SK-N-SH (cell line): Measurements from ENCODE around the gene TMEM63B. TPM values are rescaled to one million over a fixed set of nuclear protein-coding genes. Genes with fewer than 3 reads are reported as not detected.

Experiments used
- CTCF ChIA-PET: fragments of 300-600, 350-600 bp; formaldehyde crosslinking; extraction: SDS; loops from one replicate; lab custom pipeline; 2021; lab: Yijun Ruan, JAX
- POLR2A ChIA-PET: fragments of 350-600 bp; sonication (Branson Sonifier 250); formaldehyde crosslinking; extraction: SDS; loops from one replicate; lab custom pipeline; 2020; ENCODE audit warnings: antibody characterized with exemption, inconsistent platforms; lab: Yijun Ruan, JAX
- DNase-seq: peaks from one replicate; pipeline ENCODE4 v3.0.0; 2012
- H2AFZ ChIP-seq: fragments of 200-600 bp; sonication (generic); 2 replicates; pipeline ENCODE4 v1.8.1; 2016; ENCODE audit warnings: antibody characterized with exemption, mild to moderate bottlenecking, low read depth
- H3F3A ChIP-seq: fragments of 200-600 bp; sonication (generic); replicated peaks from 2 replicates; pipeline ENCODE3; 2016; ENCODE audit warnings: antibody characterized with exemption, mild to moderate bottlenecking; ENCODE audit not compliant: insufficient read depth
- H3K27ac ChIP-seq, 2 experiments: fragments of 200-500 bp in 1 of 2; fragments of 200-600 bp in 1 of 2; sonication (Bioruptor generic) in 1 of 2; sonication (generic), shearing (Covaris generic) in 1 of 2; 2 replicates each; pipeline versions ENCODE4 v1.5.1 to v1.6.1; 2014 to 2016; ENCODE audit warnings: low read depth in 2 of 2, inconsistent platforms in 1 of 2, low read length in 1 of 2, mild to moderate bottlenecking in 1 of 2, mixed read lengths in 1 of 2
- H3K27me3 ChIP-seq: fragments of 200-600 bp; sonication (generic), shearing (Covaris generic); 2 replicates; pipeline ENCODE4 v1.6.1; 2016; ENCODE audit warnings: mixed run types; ENCODE audit not compliant: insufficient read depth
- H3K36me3 ChIP-seq, 2 experiments: fragments of 200-500 bp in 1 of 2; fragments of 200-600 bp in 1 of 2; sonication (Bioruptor generic) in 1 of 2; sonication (generic) in 1 of 2; replicated peaks in 1 of 2; 2 replicates each; pipeline versions ENCODE3 to v1.5.1; 2014 to 2016; ENCODE audit warnings: low read length in 1 of 2, mild to moderate bottlenecking in 1 of 2; ENCODE audit not compliant: insufficient read depth in 2 of 2, control insufficient read depth in 1 of 2
- H3K4me1 ChIP-seq, 2 experiments: fragments of 200-500 bp in 1 of 2; fragments of 200-600 bp in 1 of 2; sonication (Bioruptor generic) in 1 of 2; sonication (generic), shearing (Covaris generic) in 1 of 2; 2 replicates each; pipeline versions ENCODE4 v1.5.1 to v1.6.1; 2014 to 2016; ENCODE audit warnings: low read depth in 1 of 2, low read length in 1 of 2, mixed run types in 1 of 2; ENCODE audit not compliant: insufficient read depth in 2 of 2, control insufficient read depth in 1 of 2
- H3K4me2 ChIP-seq: fragments of 200-600 bp; sonication (generic), shearing (Covaris generic); 2 replicates; pipeline ENCODE4 v1.6.1; 2017; ENCODE audit warnings: mixed run types
- H3K4me3 ChIP-seq, 2 experiments: fragments of 200-500 bp in 1 of 2; fragments of 200-600 bp in 1 of 2; sonication (Bioruptor generic) in 1 of 2; sonication (generic), shearing (Covaris generic) in 1 of 2; 2 replicates each; pipeline versions ENCODE4 v1.5.1 to v1.8.1; 2014 to 2016; ENCODE audit warnings: low read depth in 2 of 2, inconsistent platforms in 1 of 2, low read length in 1 of 2, mild to moderate bottlenecking in 1 of 2, mixed read lengths in 1 of 2, moderate library complexity in 1 of 2
- H3K79me2 ChIP-seq: fragments of 200-600 bp; sonication (generic); 2 replicates; pipeline ENCODE4 v1.8.1; 2017; ENCODE audit warnings: mild to moderate bottlenecking; ENCODE audit not compliant: insufficient read depth
- H3K9ac ChIP-seq: fragments of 200-600 bp; sonication (generic); 2 replicates; pipeline ENCODE4 v1.6.1; 2017; ENCODE audit warnings: mixed run types
- H3K9me2 ChIP-seq: fragments of 200-600 bp; sonication (generic); 2 replicates; pipeline ENCODE4 v1.6.1; 2017; ENCODE audit warnings: mixed run types
- H3K9me3 ChIP-seq: fragments of 200-600 bp; sonication (generic); 2 replicates; pipeline ENCODE4 v1.6.1; 2017; ENCODE audit warnings: mixed run types, mild to moderate bottlenecking, moderate library complexity
- H4K20me1 ChIP-seq: fragments of 200-600 bp; sonication (generic); 2 replicates; pipeline ENCODE4 v1.6.1; 2017; ENCODE audit warnings: mild to moderate bottlenecking, mixed run types; ENCODE audit not compliant: insufficient read depth
- CHD2 ChIP-seq: fragments of 150-350 bp; IDR thresholded peaks from 2 replicates; pipeline ENCODE4 v1.6.1; 2018; ENCODE audit warnings: low read length; ENCODE audit not compliant: partially characterized antibody
- EZH2phosphoT487 ChIP-seq: fragments of 200-600 bp; sonication (generic); IDR thresholded peaks from 2 replicates; pipeline ENCODE4 v1.6.1; 2017; ENCODE audit warnings: low read depth, mixed run types, mild to moderate bottlenecking, antibody characterized with exemption, moderate library complexity, borderline replicate concordance
- FOSL2 ChIP-seq: IDR thresholded peaks from 2 replicates; pipeline ENCODE4 v1.4.0; 2012; ENCODE audit warnings: low read depth, mild to moderate bottlenecking, moderate library complexity, borderline replicate concordance
- FOXM1 ChIP-seq: IDR thresholded peaks from 2 replicates; pipeline ENCODE4 v1.4.0; 2012; ENCODE audit warnings: low read depth, mild to moderate bottlenecking
- GATA2 ChIP-seq: sonication (generic); formaldehyde crosslinking; IDR thresholded peaks from 2 replicates; pipeline ENCODE4 v1.5.0; 2020; ENCODE audit warnings: mild to moderate bottlenecking, missing genetic modification reagents
- NFIC ChIP-seq: IDR thresholded peaks from 2 replicates; pipeline ENCODE4 v1.4.0; 2012; ENCODE audit warnings: borderline replicate concordance
- NRF1 ChIP-seq: IDR thresholded peaks from 2 replicates; pipeline ENCODE4 v1.6.1; 2012; ENCODE audit warnings: low read depth, mild to moderate bottlenecking, low read length
- RAD21 ChIP-seq: IDR thresholded peaks from 2 replicates; pipeline ENCODE4 v1.6.1; 2012; ENCODE audit warnings: mild to moderate bottlenecking, low read length
- RCOR1 ChIP-seq: fragments of 150-350 bp; IDR thresholded peaks from 2 replicates; pipeline ENCODE4 v1.6.1; 2017; ENCODE audit warnings: antibody characterized with exemption, low read length
- TAF1 ChIP-seq: IDR thresholded peaks from 2 replicates; pipeline ENCODE4 v1.6.1; 2012; ENCODE audit warnings: low read depth, mild to moderate bottlenecking, low read length, moderate library complexity, borderline replicate concordance
- TCF12 ChIP-seq: IDR thresholded peaks from 2 replicates; pipeline ENCODE4 v1.4.0; 2012
- WGBS: methylation state at CpG from one replicate; pipeline ENCODE4 v1.1.6; 2017; ENCODE audit warnings: low lambda C conversion rate; 5-methylcytosine and 5-hydroxymethylcytosine counted together
- polyA plus RNA-seq, 3 experiments: library from polyadenylated mRNA; depleted of rRNA; stranded (reverse); fragments of >200 nt; gene quantifications; 2 replicates each; pipeline ENCODE4 v1.2.3, GENCODE V29; 2012
- TF ChIP-seq, protein P1 (sequence below): IDR thresholded peaks from 2 replicates; pipeline ENCODE4; 2012
- TF ChIP-seq, protein P2 (sequence below): fragments of 200-600 bp; sonication (generic); IDR thresholded peaks from 2 replicates; pipeline ENCODE4 v1.6.1; 2017; ENCODE audit warnings: antibody characterized with exemption, mild to moderate bottlenecking, moderate library complexity

TMEM63B gene
- polyA plus RNA-seq, 1 of the 3 experiments (the other 2 are of a cell fraction), result 52.7 TPM

DNA sequence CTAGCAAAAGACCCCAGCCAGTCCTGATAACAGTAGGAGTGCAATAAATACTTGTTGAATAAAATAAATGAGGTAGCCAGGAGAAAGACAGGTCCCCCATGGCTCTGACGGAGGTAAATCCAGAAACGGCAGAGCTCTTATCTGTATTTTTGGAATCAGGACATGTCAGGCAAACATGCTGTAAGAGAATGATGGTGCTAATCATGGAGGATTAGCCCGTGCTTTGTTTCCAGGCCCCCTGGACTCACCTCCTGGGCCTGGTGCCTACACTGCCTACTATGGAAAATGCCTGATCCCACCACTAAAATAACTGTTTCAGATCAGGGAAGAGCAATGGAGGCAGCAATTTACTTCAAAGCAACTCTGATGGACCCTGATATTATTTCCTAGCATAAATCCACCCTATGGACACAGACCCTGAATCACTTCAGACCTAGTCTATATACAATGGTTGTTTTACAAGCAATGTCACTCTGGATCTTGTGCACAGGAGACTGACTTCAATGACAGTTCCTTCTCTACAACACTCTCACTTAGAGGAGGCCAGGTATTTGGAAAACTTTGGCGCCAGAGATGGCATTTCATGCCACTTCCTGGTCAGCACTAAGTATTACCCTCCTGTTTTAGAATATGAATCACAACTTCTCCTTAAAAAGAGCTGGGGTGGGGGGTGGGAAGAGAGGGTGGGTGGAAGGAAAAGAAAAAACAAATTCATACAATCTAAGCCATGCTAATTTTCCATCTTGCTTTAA lies 6.5 kb upstream of the TMEM63B start:
- 83% methylated on average over 4 of the region's 4 CpGs for WGBS

DNA sequence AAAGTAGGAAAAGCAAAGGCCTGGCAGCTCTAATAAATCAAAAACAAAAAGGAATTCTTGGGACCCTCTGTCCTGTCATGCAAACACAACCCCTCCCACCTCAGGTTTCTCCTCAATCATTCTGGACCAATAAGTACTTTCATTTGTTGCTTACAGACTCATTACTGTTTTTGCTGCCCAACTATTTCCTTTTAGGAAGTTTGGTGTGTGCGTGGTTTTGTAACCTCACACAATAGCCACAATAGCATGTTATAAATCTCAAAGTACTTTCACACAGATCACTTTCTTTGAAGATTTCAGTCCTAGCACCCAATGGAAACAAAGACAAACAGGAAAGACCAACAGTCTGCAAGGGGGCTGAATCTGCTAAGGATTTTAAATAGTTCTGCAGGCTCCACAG lies 4.6 kb upstream of the TMEM63B start:
- peak overlapping the region; percentile 93; the same call in 1 of the 2 replicates for H3K4me2 ChIP-seq
- H4K20me1 ChIP-seq, result peaks cover 71% of the 10 kb centered on the region
- H3K27ac ChIP-seq, result peak overlapping the region in 1 of 2 experiments; percentile 21; a peak in 1 of 4 replicates
- H3K4me3 ChIP-seq, result no peak overlapping the region; a peak in 1 of 4 replicates
- H3K9me3 ChIP-seq, result no peaks in the 10 kb centered on the region
- 100% methylated on average over 1 of the region's 1 CpG for WGBS
- ChIA-PET POLR2A (no interaction called here), CTCF (interaction anchor here (0.8 to 1.9 kb wide), 5 partner anchors 9 to 112 kb away, joined by 4 to 8 read pairs (median 5); no protein-coding TSS in a partner anchor)
- H3K9ac ChIP-seq, result no peak overlapping the region
- no peaks in the 10 kb centered on the region for H3K27me3 ChIP-seq
- no peak overlapping the region for H2AFZ ChIP-seq
- H3F3A ChIP-seq, result peaks cover 13% of the 10 kb centered on the region
- H3K4me1 ChIP-seq, result peaks cover 22 to 44% of the 10 kb centered on the region in 2 experiments; a peak in 3 of 4 replicates
- TF ChIP-seq FOXM1 (no peak), FOSL2 (no peak), EZH2phosphoT487 (no peak)
- H3K36me3 ChIP-seq, result peaks cover 6% of the 10 kb centered on the region in 2 experiments
- H3K9me2 ChIP-seq, result no peaks in the 10 kb centered on the region
- peaks cover 96% of the 10 kb centered on the region for H3K79me2 ChIP-seq
- DNase-seq, result no peak

More for the DNA sequence above, 6.5 kb upstream of the TMEM63B start:
- Histone ChIP-seq H3K4me1 (peaks cover 27 to 59% of the 10 kb centered on the region in 2 experiments; a peak in 3 of 4 replicates), H3K27me3 (no peaks in the 10 kb centered on the region), H3K9me2 (no peaks in the 10 kb centered on the region), H2AFZ (no peak overlapping the region), H3K9ac (no peak overlapping the region), H3K36me3 (peaks cover 6% of the 10 kb centered on the region in 2 experiments), H3K4me2 (peak overlapping the region; percentile 11; the same call in 1 of the 2 replicates), H4K20me1 (peaks cover 65% of the 10 kb centered on the region), H3K79me2 (peaks cover 94% of the 10 kb centered on the region), H3K27ac (no peak overlapping the region), H3F3A (peaks cover 19% of the 10 kb centered on the region), H3K9me3 (no peaks in the 10 kb centered on the region), H3K4me3 (no peak overlapping the region)
- no peak for DNase-seq
- ChIA-PET POLR2A (no interaction called here), CTCF (interaction anchor here (1.2 to 1.6 kb wide), 2 partner anchors 113 to 126 kb away, joined by 3 to 5 read pairs; no protein-coding TSS in a partner anchor)
- TF ChIP-seq TAF1 (no peak), CHD2 (no peak), NRF1 (no peak), RAD21 (no peak), EZH2phosphoT487 (no peak), GATA2 (CRISPR knock-in tag) (no peak), FOSL2 (no peak), TCF12 (no peak), RCOR1 (no peak), NFIC (no peak)
- TF ChIP-seq, protein P1, sequence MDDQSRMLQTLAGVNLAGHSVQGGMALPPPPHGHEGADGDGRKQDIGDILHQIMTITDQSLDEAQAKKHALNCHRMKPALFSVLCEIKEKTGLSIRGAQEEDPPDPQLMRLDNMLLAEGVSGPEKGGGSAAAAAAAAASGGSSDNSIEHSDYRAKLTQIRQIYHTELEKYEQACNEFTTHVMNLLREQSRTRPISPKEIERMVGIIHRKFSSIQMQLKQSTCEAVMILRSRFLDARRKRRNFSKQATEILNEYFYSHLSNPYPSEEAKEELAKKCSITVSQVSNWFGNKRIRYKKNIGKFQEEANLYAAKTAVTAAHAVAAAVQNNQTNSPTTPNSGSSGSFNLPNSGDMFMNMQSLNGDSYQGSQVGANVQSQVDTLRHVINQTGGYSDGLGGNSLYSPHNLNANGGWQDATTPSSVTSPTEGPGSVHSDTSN, result no peak
- TF ChIP-seq, protein P2, sequence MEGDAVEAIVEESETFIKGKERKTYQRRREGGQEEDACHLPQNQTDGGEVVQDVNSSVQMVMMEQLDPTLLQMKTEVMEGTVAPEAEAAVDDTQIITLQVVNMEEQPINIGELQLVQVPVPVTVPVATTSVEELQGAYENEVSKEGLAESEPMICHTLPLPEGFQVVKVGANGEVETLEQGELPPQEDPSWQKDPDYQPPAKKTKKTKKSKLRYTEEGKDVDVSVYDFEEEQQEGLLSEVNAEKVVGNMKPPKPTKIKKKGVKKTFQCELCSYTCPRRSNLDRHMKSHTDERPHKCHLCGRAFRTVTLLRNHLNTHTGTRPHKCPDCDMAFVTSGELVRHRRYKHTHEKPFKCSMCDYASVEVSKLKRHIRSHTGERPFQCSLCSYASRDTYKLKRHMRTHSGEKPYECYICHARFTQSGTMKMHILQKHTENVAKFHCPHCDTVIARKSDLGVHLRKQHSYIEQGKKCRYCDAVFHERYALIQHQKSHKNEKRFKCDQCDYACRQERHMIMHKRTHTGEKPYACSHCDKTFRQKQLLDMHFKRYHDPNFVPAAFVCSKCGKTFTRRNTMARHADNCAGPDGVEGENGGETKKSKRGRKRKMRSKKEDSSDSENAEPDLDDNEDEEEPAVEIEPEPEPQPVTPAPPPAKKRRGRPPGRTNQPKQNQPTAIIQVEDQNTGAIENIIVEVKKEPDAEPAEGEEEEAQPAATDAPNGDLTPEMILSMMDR, result no peak
